Activated CD8-positive, alpha-beta T cell treated with anti-CD3 and anti-CD28 coated beads for 36 hours (primary cell): ENCODE results near the gene USP20. TPM values are rescaled to one million over a fixed set of nuclear protein-coding genes. Genes with fewer than 3 reads are reported as not detected.
A peak's percentile ranks its signal among the peaks of the same experiment; 100 is the strongest.

Experiments used
- ATAC-seq: fragments of 200-7000 bp; cut with Tn5 transposase; one replicate; pipeline ENCODE4 v1.10.0; 2021; ENCODE audit warnings: mild to moderate bottlenecking, moderate library complexity
- CTCF ChIA-PET: fragments of 350-600 bp; sonication (Branson Sonifier 250); formaldehyde crosslinking; loops from one replicate; lab custom pipeline; 2021; ENCODE audit warnings: antibody characterized with exemption; lab: Charles Lee
- POLR2A ChIA-PET: fragments of 350-600 bp; sonication (Branson Sonifier 250); formaldehyde crosslinking; loops from one replicate; lab custom pipeline; 2021; ENCODE audit warnings: antibody characterized with exemption; lab: Charles Lee
- DNase-seq: peaks from one replicate; pipeline ENCODE4 v3.0.0-alpha.2; 2020
- H3K27ac Mint-ChIP-seq: one replicate; pipeline ENCODE4 v1.8.0; 2021; ENCODE audit warnings: mild to moderate bottlenecking, mixed read lengths
- H3K27me3 Mint-ChIP-seq: one replicate; pipeline ENCODE4 v1.8.0; 2021; ENCODE audit warnings: mixed read lengths
- H3K36me3 Mint-ChIP-seq: one replicate; pipeline ENCODE4 v1.8.0; 2021; ENCODE audit warnings: low read depth, mixed read lengths
- H3K4me1 Mint-ChIP-seq: one replicate; pipeline ENCODE4 v1.8.0; 2021; ENCODE audit warnings: low read depth, mixed read lengths
- H3K4me3 Mint-ChIP-seq: one replicate; pipeline ENCODE4 v1.8.0; 2021; ENCODE audit warnings: mild to moderate bottlenecking, moderate library complexity, mixed read lengths
- H3K9me3 Mint-ChIP-seq: one replicate; pipeline ENCODE4 v1.8.0; 2021; ENCODE audit warnings: mixed read lengths
- intact Hi-C: fragments of 100-400 bp; cut with micrococcal nuclease; formaldehyde crosslinking; loops from one replicate; pipeline ENCODE4 v1.10.0; 2022
- total RNA-seq, 2 experiments: library from RNA; stranded (reverse); gene quantifications; one replicate each; pipeline ENCODE4 v1.2.3, GENCODE V29; 2021
- TF ChIP-seq, protein P1 (sequence below): fragments of 200-600 bp; IDR thresholded peaks from one replicate; pipeline ENCODE4 v1.8.0; 2022; ENCODE audit warnings: antibody characterized with exemption, mild to moderate bottlenecking

USP20 gene
- total RNA-seq, 2 experiments from 2014 or later, result 55.3 to 55.9 TPM

DNA sequence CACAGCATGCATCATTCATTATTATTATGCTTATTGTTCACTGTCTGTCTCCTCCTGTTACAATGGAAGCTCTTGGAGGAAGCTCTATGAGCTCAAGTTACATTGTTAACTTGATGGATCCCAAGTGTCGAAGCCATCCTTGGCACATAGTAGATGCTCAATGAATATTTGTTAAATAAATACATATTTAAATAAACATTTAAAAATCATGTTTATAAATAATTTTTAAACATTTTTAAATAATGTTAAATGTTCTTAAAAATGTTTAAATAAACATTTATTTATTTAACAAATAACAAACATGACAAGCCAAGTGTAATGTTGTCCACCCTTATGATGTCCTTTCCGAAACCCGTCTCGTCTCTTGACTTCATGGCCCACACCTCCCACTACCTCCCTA is 69.5 kb downstream of the USP20 start:
- ChIA-PET POLR2A (interaction anchor here (1.0 to 4.2 kb wide), 4 partner anchors 13 to 51 kb away, joined by 3 to 18 read pairs (median 4); no protein-coding TSS in a partner anchor), CTCF (interaction anchor here (0.6 to 1.2 kb wide), 3 partner anchors 9 to 18 kb away, joined by 4 to 5 read pairs (median 4); no protein-coding TSS in a partner anchor)
- peak overlapping the region; percentile 70 for H3K27ac Mint-ChIP-seq
- DNase-seq (no peak), ATAC-seq (no peak)
- H3K36me3 Mint-ChIP-seq, result peaks cover 78% of the 10 kb centered on the region
- no peaks in the 10 kb centered on the region for H3K27me3 Mint-ChIP-seq
- TF ChIP-seq, protein P1, sequence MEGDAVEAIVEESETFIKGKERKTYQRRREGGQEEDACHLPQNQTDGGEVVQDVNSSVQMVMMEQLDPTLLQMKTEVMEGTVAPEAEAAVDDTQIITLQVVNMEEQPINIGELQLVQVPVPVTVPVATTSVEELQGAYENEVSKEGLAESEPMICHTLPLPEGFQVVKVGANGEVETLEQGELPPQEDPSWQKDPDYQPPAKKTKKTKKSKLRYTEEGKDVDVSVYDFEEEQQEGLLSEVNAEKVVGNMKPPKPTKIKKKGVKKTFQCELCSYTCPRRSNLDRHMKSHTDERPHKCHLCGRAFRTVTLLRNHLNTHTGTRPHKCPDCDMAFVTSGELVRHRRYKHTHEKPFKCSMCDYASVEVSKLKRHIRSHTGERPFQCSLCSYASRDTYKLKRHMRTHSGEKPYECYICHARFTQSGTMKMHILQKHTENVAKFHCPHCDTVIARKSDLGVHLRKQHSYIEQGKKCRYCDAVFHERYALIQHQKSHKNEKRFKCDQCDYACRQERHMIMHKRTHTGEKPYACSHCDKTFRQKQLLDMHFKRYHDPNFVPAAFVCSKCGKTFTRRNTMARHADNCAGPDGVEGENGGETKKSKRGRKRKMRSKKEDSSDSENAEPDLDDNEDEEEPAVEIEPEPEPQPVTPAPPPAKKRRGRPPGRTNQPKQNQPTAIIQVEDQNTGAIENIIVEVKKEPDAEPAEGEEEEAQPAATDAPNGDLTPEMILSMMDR, result no peak
- H3K4me1 Mint-ChIP-seq, result peaks cover 45% of the 10 kb centered on the region
- no peak overlapping the region for H3K4me3 Mint-ChIP-seq
- no peaks in the 10 kb centered on the region for H3K9me3 Mint-ChIP-seq
- intact Hi-C loops, result no loop called here

DNA sequence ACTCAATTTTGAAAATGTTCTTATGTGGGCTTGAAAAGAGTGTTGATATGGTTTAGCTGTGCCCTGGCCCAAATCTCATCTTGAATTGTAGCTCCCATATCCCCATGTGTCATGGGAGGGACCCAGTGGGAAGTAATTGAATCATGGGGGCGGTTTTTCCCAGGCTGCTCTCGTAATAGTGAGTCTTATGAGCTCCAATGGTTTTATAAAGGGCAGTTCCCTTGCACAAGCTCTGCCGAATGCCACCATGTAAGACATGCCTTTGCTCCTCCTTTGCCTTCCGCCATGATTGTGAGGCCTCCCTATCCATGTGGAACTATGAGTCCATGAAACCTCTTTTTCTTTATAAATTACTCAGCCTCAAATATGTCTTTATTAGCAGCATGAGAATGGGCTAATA is 71.0 kb downstream of the USP20 start:
- H3K27ac Mint-ChIP-seq, result peak overlapping the region; percentile 59
- TF ChIP-seq, protein P1, result no peak
- no peaks in the 10 kb centered on the region for H3K27me3 Mint-ChIP-seq
- H3K9me3 Mint-ChIP-seq, result no peaks in the 10 kb centered on the region
- ATAC-seq, result no peak
- H3K36me3 Mint-ChIP-seq, result peaks cover 76% of the 10 kb centered on the region
- DNase-seq, result no peak
- intact Hi-C loops, result no loop called here
- H3K4me1 Mint-ChIP-seq, result peaks cover 43% of the 10 kb centered on the region
- ChIA-PET CTCF (no interaction called here), POLR2A (interaction anchor here (0.5 to 1.9 kb wide), 3 partner anchors 13 to 25 kb away, joined by 3 to 4 read pairs (median 3); no protein-coding TSS in a partner anchor)
- no peak overlapping the region for H3K4me3 Mint-ChIP-seq

DNA sequence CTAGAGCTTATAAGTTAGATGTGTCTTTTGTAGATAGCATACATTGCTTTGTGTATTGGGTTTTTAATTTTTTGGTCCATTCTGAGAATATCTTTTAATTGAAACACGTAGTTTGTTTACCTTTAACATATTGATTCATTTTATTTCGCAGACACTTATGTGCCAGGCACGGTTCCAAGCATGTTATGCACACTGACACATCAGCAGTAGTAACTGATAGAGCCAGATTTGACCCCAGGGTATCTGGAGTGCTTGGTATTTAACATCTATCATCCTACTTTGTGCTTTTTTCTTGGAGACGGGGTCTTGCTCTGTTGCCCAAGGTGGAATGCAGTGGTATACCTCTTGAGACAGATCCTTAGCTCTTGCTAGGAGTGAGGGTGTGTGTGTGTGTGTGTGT is 71.9 kb downstream of the USP20 start:
- CTCF ChIA-PET, result interaction anchor here (1.9 kb wide), 1 partner anchor 10 kb away, joined by 4 read pairs; no protein-coding TSS in a partner anchor
- ATAC-seq, result no peak
- H3K27me3 Mint-ChIP-seq, result no peaks in the 10 kb centered on the region

DNA sequence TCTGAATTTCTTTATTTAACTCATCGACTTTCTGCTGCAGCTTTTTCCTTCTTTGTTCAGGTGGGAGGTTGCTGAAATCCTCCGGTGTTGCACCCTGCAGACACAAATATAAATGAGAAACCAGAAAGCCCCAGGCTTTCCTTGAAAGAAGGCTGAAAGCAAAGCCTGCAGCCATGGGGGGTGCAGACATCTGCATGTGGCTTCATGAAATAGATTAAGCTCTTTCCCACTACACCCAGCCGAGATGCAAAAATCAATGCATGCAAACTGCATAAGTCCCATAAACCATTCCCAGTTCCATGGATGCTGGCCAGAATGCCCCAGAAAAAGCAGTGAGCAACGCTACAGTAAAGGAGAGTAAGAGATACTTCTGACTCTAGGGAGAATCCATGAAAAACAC is 73.6 kb downstream of the USP20 start:
- Mint-ChIP-seq H3K27me3 (no peaks in the 10 kb centered on the region), H3K9me3 (no peaks in the 10 kb centered on the region), H3K27ac (peak overlapping the region; percentile 36), H3K36me3 (peaks cover 63% of the 10 kb centered on the region), H3K4me1 (peaks cover 27% of the 10 kb centered on the region), H3K4me3 (no peak overlapping the region)
- DNase-seq, result no peak
- intact Hi-C loops, result no loop called here
- ChIA-PET POLR2A (interaction anchor here (1.4 to 2.1 kb wide), 2 partner anchors 16 to 24 kb away, joined by 3 to 5 read pairs; no protein-coding TSS in a partner anchor), CTCF (interaction anchor here (1.9 kb wide), 1 partner anchor 12 kb away, joined by 4 read pairs; no protein-coding TSS in a partner anchor)
- TF ChIP-seq, protein P1, result no peak
- ATAC-seq, result no peak

More for the DNA sequence above, 71.9 kb downstream of the USP20 start:
- peaks cover 35% of the 10 kb centered on the region for H3K4me1 Mint-ChIP-seq
- POLR2A ChIA-PET, result interaction anchor here (0.6 to 1.9 kb wide), 4 partner anchors 12 to 20 kb away, joined by 3 to 5 read pairs (median 4); no protein-coding TSS in a partner anchor
- peak overlapping the region; percentile 47 for H3K27ac Mint-ChIP-seq
- intact Hi-C loops, result no loop called here
- H3K36me3 Mint-ChIP-seq, result peaks cover 72% of the 10 kb centered on the region
- H3K4me3 Mint-ChIP-seq, result peak overlapping the region; percentile 5
- TF ChIP-seq, protein P1, result no peak
- H3K9me3 Mint-ChIP-seq, result no peaks in the 10 kb centered on the region
- no peak for DNase-seq

DNA sequence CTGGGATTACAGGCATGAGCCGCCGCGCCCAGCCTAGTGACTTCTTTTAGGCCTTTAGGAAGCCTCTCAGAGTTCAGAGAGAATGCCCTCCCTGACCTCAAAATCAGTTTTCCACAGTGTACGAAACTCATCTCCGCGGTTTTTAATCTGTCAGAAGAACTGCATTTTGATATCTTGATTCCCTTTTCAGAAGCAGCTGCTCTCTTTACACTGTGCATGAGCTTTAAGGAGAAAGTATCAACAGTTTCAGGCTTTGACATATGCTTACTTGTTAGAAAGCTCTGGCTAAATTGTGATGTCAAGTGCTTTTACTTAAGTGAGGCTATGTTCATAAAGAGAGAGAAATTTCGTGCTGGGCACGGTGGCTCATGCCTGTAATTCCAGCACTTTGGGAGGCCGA is 74.6 kb downstream of the USP20 start:
- POLR2A ChIA-PET, result interaction anchor here (1.4 to 2.1 kb wide), 2 partner anchors 12 to 15 kb away, joined by 3 to 5 read pairs; no protein-coding TSS in a partner anchor
- H3K36me3 Mint-ChIP-seq, result peaks cover 60% of the 10 kb centered on the region
- H3K4me1 Mint-ChIP-seq, result peaks cover 20% of the 10 kb centered on the region
- no peak overlapping the region for H3K4me3 Mint-ChIP-seq
- no peaks in the 10 kb centered on the region for H3K27me3 Mint-ChIP-seq
- DNase-seq, result no peak
- TF ChIP-seq, protein P1, result no peak
- no peaks in the 10 kb centered on the region for H3K9me3 Mint-ChIP-seq
- CTCF ChIA-PET, result no interaction called here
- no peak for ATAC-seq
- H3K27ac Mint-ChIP-seq, result peak overlapping the region; percentile 36
- intact Hi-C loops, result no loop called here
